Fibroblast of skin of right biceps (primary cell): ENCODE data around the gene COL4A1.

Experiments
- DNase-seq: peaks from one replicate; pipeline ENCODE4 v3.0.0-alpha.2; 2013

The COL4A1 gene

DNA sequence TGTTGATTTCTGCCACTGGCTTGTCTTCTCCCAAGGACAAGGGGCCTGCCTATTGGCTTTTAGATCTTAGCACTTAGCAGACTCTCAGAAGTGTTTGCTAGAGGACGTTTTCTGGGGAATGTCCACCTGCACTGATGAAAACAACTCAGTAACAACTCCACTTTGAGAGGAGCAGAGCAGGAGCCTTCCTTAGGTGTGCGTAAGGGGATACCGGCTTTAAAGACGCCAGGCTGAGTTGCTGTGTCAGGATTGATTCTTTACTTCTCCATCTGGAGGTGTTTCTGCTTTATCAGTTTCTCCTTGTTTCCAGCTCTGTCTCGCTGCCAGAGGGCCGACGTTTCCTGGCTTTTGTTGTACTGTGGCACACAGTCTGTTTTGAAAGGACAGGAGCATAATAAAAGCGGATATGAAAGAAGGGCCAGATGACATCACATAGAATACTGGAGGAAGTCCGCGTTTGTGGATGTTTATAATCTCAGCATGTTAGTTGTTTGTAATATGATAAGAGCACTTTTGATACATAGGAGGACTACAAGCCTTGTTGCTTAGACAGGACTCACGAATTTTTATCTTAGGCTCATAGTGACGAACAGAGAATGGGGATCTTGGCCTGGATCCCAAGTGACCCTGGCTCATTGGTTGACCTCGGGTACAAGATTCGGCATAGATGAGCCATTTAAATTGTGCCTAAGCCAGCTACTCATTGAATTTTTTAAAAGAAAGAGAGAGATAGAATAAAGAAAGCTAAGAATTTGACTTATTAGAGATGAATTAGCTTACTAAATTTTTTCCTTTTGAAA is 34.7 kb upstream of the COL4A1 start:
- no peak for DNase-seq

DNA sequence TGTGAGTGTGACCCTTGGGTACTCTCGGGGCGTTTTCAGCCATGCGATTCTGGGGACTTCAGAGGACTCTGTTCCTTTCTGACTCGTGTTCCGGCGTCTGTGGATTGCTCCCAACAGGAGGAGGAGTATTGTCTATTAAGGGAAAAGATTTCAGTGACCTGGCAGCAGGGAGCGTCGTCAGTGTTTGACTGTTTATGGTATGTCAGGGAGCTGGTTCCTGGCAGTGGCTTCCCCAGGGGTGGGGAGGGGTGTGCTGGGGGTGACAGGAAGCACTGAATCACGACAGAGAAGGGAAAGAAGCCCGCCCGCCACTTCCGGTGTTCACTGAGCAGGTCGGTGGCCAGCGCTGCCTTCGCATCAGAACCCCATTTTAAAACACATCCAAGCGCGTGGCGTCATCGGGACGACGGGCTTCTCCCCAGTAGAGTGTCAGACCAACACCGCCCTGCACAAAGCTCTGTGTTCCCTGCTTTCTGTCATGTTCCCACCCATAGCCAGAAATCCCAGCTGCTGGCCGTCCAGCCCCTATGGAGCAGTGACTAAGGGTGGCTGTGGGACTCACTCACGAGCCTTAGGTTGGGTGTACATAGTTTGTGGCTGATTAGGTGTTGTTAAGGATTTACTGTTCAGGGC is 34.0 kb upstream of the COL4A1 start:
- DNase-seq, result peak; percentile 82

DNA sequence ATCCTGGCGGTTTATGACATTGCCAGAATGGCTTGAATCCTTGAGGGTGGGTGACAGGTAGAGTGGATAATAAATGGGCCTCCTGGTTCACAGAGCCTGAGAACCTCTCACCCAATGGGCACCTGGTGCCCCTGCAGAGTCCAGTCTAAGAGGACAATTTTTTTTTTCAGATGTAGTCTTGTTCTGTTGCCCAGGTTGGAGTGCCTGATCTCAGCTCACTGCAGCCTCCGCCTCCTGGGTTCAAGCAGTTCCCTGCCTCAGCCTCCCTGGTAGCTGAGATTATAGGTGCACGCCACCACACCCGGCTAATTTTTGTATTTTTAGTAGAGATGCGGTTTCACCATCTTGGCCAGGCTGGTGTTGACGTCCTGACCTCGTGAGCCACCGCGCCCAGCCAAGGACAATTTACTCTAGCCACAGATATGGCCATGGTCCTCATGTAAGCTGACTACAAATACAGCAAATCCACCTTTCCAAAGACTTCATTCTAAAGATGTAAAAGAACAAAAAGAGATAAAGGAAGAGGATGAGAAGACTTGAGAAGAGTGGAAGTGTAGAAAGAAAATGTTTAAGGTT is 33.1 kb upstream of the COL4A1 start:
- DNase-seq, result no peak

DNA sequence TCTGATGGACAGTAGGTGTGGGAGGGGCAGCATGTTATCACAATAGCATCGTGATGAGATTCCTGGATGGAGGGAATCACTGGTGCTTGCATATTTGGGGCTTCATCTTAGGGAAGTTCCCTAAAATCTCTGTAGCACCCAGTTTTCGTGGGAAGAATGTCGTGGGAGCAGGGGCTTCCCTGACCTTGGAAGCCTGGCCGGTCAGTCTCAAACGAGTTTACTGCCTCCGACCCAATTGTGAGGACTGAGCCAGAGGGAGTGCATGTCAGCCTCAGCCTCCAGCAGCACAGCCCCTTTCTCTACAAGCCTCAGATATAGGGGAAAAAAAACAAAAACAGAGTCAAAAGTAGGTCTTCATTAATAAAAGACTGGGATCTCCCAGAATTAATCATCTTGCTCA is 32.3 kb upstream of the COL4A1 start:
- no peak for DNase-seq

- DNase-seq, result peak; percentile 63
These were observed 31.6 kb upstream of the COL4A1 start for GRCh38 chr13:110338441-110339101.

DNA sequence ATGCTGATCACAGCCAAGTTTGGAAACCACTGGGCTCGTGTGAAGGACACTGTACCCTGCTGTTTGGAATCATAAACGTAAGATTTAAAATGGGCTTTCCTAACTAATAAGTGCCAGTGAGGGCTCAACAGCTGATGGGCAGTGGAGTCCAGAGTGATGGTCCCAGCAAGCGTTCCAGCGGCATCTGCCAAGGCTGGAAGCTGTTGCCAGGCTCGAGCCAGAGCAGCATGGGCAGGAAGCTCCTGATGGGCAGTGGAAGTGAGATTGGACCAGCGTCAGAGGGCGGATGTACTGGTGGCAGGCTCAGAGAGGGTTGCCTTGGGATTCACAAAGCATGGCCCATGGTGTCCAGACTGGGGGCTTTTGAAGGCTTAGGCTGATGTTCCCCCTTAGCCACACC is 30.3 kb upstream of the COL4A1 start:
- DNase-seq, result no peak

GRCh38 chr13:110336681-110337080 is 29.7 kb upstream of the COL4A1 start:
- DNase-seq, result no peak

DNA sequence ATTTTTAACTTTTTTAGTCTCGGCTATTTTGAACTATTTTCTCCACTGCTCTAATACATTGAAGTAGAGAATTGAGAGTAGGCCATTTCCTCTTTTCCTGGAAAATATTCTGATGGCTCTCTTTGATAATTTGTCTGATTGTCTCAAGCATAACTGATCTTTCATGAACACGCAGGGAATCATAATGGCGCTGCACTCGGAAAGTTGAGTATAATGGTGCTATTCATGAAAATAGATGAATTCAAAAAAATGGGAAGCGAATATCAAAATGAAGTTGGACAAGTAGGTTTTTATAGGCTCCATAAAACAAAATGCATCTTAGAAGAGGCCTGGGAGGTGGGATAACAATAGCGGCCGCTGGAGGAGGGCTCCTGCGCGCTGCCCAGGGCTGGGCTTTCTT is 29.2 kb upstream of the COL4A1 start:
- no peak for DNase-seq

DNA sequence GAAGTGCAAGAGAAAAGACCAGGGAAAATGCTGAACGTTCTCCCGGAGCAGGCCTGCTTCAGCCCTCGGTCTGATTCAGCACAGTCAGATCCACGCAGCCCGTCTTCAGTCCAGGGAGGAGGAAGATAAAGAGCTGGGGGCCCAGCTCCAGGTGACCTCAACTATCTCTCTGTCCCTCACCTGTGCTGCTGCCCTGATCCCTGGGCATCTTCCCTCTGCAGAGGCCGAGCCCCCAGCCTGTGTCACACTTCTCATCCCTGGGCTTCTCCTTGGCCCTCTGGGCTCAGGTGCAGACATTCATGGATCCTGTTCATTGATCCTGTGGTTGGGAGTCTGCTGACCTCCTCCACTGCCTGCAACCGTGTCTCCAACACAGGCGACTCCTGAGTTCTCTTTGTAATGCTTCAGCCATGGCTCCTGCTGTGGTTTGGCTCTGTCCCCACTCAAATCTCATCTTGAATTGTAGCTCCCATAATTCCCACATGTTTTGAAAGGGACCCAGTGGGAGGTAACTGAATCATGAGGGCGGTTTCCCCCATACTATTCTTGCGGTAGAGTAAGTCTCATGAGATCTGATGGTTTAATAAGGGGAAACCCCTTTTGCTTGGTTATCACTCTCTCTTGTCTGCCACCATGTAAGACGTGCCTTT is 28.0 kb upstream of the COL4A1 start:
- DNase-seq, result peak; percentile 66

- DNase-seq, result peak; percentile 94
These were observed 27.3 kb upstream of the COL4A1 start for GRCh38 chr13:110334256-110334655.

DNA sequence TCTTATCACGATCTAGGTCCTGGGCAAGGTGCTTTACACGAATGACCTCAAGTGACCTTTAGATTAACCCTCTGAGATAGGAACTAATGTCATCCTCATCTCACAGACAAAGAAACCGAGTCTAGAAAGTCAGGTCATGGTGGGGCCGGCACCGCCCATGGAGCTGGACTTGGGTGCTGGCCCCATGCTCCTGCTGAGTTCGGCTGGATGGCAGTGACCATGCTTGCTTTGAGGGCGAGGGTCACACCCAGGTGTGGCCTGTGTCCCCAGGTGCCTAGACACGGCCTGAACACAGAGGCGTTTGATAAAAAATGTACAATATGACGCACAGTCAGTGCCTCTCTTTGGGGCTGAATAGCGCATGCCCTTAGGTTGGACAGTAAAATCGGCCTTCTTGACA is 26.9 kb upstream of the COL4A1 start:
- DNase-seq, result no peak

- no peak for DNase-seq
These were observed 25.8 kb upstream of the COL4A1 start for GRCh38 chr13:110332750-110333149.

DNA sequence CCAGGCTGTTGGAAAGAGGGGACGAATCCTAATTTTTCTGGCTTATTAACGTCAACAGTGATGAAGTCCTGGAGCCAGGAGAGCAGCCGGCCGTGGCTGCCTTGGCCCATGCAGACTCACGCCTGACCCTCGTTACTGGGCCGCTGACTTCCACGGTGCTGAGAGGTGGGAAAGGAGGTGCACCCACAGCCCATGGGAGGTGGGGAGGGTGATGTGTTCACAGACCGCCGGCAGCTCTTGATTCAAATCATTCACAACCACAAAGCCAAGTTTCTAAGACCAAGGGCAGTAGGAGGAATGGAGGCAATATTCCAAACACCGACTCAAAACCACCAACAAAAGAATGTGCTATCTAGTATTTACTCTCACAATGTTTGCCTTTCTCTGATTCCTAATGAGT is 24.4 kb upstream of the COL4A1 start:
- DNase-seq, result peak; percentile 67

GRCh38 chr13:110330491-110331011 is 23.6 kb upstream of the COL4A1 start:
- DNase-seq, result peak; percentile 89

DNA sequence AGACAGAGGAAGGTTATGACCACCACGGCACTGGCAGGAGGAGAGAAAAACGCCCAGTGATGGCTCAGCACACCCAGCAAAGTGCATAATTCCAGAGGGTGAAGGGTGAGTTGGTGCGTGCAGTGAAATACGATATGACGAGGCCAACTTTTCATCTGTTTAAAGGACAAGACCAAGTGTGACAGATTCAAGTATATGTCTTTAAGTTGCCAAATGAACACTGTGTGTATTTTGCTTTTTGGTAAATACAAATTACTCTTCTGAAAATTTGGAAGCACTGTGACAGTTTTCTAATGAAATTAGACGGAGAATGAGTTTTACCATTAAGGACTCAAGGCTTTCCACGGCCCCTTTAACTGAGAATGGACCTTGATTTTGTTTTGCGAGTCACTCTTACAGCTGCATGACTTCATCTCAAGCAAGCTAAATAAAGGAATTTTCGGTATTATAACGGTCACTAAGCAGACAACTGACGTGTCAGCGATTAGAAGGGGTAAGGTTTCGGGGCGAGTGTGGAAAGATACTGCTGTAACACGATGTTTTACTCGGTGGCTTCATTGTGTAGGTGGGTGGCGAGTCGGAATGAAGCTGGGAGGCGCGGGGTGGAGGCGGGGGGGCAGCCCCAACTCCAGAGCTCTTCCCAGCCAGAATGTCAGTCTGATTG is 23.0 kb upstream of the COL4A1 start:
- peak; percentile 73 for DNase-seq

DNA sequence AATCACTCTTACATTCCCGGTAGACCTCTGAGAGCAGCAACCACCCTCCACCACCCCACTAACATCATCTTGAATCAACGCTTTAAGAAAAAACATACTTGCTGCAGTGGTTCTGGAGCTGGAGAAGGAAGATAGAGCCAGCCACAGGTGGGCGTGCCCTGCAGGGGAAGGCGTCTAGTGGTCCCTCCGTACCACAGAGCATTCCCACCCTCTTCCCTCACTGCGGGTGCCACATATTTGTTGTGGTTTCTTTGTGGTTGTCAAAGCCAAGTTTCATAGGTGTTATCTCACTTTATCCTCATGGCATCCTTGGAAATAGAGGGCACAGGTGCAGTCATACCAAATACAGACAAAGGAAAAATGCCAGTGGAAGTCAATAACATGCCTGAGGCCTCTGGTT is 22.3 kb upstream of the COL4A1 start:
- no peak for DNase-seq

DNA sequence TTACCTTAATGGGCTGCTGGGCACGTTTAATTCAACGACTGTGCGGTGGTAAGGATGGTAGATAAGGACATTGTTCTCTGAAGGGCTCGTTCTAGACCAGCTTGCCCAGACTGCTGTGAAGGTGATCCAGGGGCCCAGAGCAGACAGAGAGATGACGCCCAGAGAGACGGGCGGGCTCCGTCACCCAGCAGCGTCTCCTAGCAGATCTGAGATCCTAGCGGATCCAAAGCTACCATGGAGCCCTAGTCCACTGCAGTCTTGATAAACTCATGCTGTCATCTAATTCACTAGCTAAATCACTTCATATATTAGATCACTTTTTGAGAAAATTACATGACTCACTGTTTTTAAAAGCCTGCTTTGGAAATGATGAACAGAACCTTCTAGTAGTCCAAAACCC is 21.6 kb upstream of the COL4A1 start:
- no peak for DNase-seq

GRCh38 chr13:110327051-110327721 is 20.2 kb upstream of the COL4A1 start:
- peak; percentile 95 for DNase-seq

- no peak for DNase-seq
These were observed 19.4 kb upstream of the COL4A1 start for GRCh38 chr13:110326263-110326904.

GRCh38 chr13:110324026-110324749 is 17.2 kb upstream of the COL4A1 start:
- no peak for DNase-seq
